K562 (cell line): ENCODE measurements around the gene DTNBP1. TPM values are rescaled to one million over a fixed set of nuclear protein-coding genes. Genes with fewer than 3 reads are reported as not detected.
A peak's percentile ranks its signal among the peaks of the same experiment; 100 is the strongest.

ENCODE experiments used
- ADNP ChIP-seq: fragments of 200-800 bp; sonication (Bioruptor generic); IDR thresholded peaks from 2 replicates; pipeline ENCODE4 v1.6.1; 2016; ENCODE audit warnings: missing genetic modification characterization, missing compliant biosample characterization
- ARNT ChIP-seq, 2 experiments: fragments of 450-650 bp; IDR thresholded peaks; 2 replicates each; pipeline ENCODE4 v1.6.1; 2016; ENCODE audit warnings: mild to moderate bottlenecking in 1 of 2
- CBX5 ChIP-seq: IDR thresholded peaks from 2 replicates; pipeline ENCODE4 v1.6.1; 2014; ENCODE audit warnings: low read depth, borderline replicate concordance
- EWSR1 ChIP-seq: fragments of 450-650 bp; IDR thresholded peaks from 2 replicates; pipeline ENCODE4 v1.6.1; 2018; ENCODE audit warnings: borderline replicate concordance, mild to moderate bottlenecking, low read depth, moderate library complexity; ENCODE audit not compliant: partially characterized antibody
- FOXA3 ChIP-seq, 2 experiments: fragments of 450-650 bp in 1 of 2; sonication (generic) in 1 of 2; formaldehyde crosslinking; IDR thresholded peaks in 1 of 2; conservative IDR thresholded peaks in 1 of 2; 2 replicates each; pipeline versions ENCODE4 v1.4.0 to v1.8.0; 2020 to 2022; ENCODE audit warnings: mild to moderate bottlenecking in 2 of 2, missing genetic modification reagents in 1 of 2
- HCFC1 ChIP-seq: IDR thresholded peaks from 2 replicates; pipeline ENCODE4 v1.6.1; 2012; ENCODE audit warnings: low read depth, low read length, improper control_type of control experiment
- HDAC3 ChIP-seq: fragments of 450-650 bp; IDR thresholded peaks from 2 replicates; pipeline ENCODE4 v1.6.1; 2018; ENCODE audit warnings: borderline replicate concordance, mild to moderate bottlenecking, moderate library complexity; ENCODE audit not compliant: partially characterized antibody
- HSF4 ChIP-seq: fragments of 250-450 bp; sonication (Bioruptor Pico); IDR thresholded peaks from 2 replicates; pipeline ENCODE4 v2.1.2; 2022; ENCODE audit warnings: mild to moderate bottlenecking, moderate library complexity, borderline replicate concordance
- MAFF ChIP-seq: IDR thresholded peaks from 2 replicates; pipeline ENCODE4 v1.6.1; 2012; ENCODE audit warnings: low read length, improper control_type of control experiment
- MAFG ChIP-seq: fragments of 450-650 bp; conservative IDR thresholded peaks from 2 replicates; pipeline ENCODE4 v1.6.1; 2016; ENCODE audit warnings: missing genetic modification characterization, missing compliant biosample characterization
- MTA1 ChIP-seq: fragments of 450-650 bp; IDR thresholded peaks from 2 replicates; pipeline ENCODE4 v1.6.1; 2017; ENCODE audit warnings: borderline replicate concordance
- NCOR1 ChIP-seq: fragments of 450-650 bp; IDR thresholded peaks from 2 replicates; pipeline ENCODE4 v1.6.1; 2016; ENCODE audit warnings: mild to moderate bottlenecking, moderate library complexity
- NR2C1 ChIP-seq, 2 experiments: fragments of 450-650 bp; IDR thresholded peaks; 2 replicates each; pipeline ENCODE4 v1.6.1; 2017; ENCODE audit warnings: mild to moderate bottlenecking in 2 of 2, antibody characterized with exemption in 1 of 2, inconsistent platforms in 1 of 2, missing compliant biosample characterization in 1 of 2, missing genetic modification characterization in 1 of 2
- POLR2AphosphoS2 ChIP-seq: IDR thresholded peaks from 2 replicates; pipeline ENCODE4 v1.6.1; 2012; ENCODE audit warnings: low read length, improper control_type of control experiment
- PTRF ChIP-seq: fragments of 450-650 bp; IDR thresholded peaks from 2 replicates; pipeline ENCODE4 v1.6.1; 2016; ENCODE audit warnings: mild to moderate bottlenecking, missing genetic modification characterization, missing compliant biosample characterization
- PURB ChIP-seq: sonication (generic); formaldehyde crosslinking; IDR thresholded peaks from 2 replicates; pipeline ENCODE4 v1.9.0; 2021; ENCODE audit warnings: low read depth, mild to moderate bottlenecking, missing genetic modification reagents
- SOX6 ChIP-seq: fragments of 450-650 bp; IDR thresholded peaks from 2 replicates; pipeline ENCODE4 v1.6.1; 2014; ENCODE audit warnings: mild to moderate bottlenecking
- STAT5A ChIP-seq: IDR thresholded peaks from 2 replicates; pipeline ENCODE4 v1.6.1; 2012; ENCODE audit warnings: low read length, inconsistent platforms, borderline replicate concordance
- ZFP36 ChIP-seq: fragments of 150-350 bp; IDR thresholded peaks from 2 replicates; pipeline ENCODE4 v1.6.1; 2018; ENCODE audit warnings: low read length, low read depth; ENCODE audit not compliant: partially characterized antibody
- ZNF212 ChIP-seq: fragments of 450-650 bp; formaldehyde crosslinking; IDR thresholded peaks from 2 replicates; pipeline ENCODE4 v1.4.0; 2020; ENCODE audit warnings: mild to moderate bottlenecking
- ZNF253 ChIP-seq: fragments of 250-450 bp; sonication (Bioruptor Pico); conservative IDR thresholded peaks from 2 replicates; pipeline ENCODE4 v1.6.1; 2021; ENCODE audit warnings: mild to moderate bottlenecking
- polyA plus RNA-seq, 8 experiments: library from polyadenylated mRNA; depleted of rRNA in 4 of 8; stranded (reverse) in 5 of 8; unstranded in 3 of 8; fragments of >200 nt; fragmentation: Nextera tagmentation in 2 of 8; fragmentation: Illumina TruSeq in 1 of 8; extraction: Ambion mirVana in 2 of 8; extraction: Trizol in 1 of 8; gene quantifications; 2 replicates each; pipeline versions ENCODE4 v1.2.1 to v1.2.3, GENCODE V29; 2011 to 2014; ENCODE audit warnings: inconsistent platforms in 1 of 8, missing spikeins in 1 of 8
- total RNA-seq, 7 experiments: library from RNA; depleted of rRNA in 6 of 7; stranded (reverse); fragments of >200 nt in 6 of 7; fragmentation: Illumina TruSeq in 2 of 7; extraction: Trizol in 2 of 7; gene quantifications; 2 replicates each; pipeline versions ENCODE4 v1.2.1 to v1.2.3, GENCODE V29; 2011 to 2021; ENCODE audit warnings: low replicate concordance in 1 of 7
- TF ChIP-seq, protein P1 (sequence below): fragments of 200-800 bp; sonication (Bioruptor generic); IDR thresholded peaks from 2 replicates; pipeline ENCODE4 v1.6.1; 2016; ENCODE audit warnings: missing genetic modification characterization, missing compliant biosample characterization
- TF ChIP-seq, protein P2 (sequence below): fragments of 250-450 bp; sonication (Bioruptor Pico); IDR thresholded peaks from 2 replicates; pipeline ENCODE4 v1.5.0; 2021

Gene DTNBP1
- total and polyA plus RNA-seq, 9 of the 15 experiments (the other 6 are each of a cell fraction or from before 2014, with no cell fraction given) = 16.7 to 54.5 (median 21.4) TPM

- TF ChIP-seq NCOR1 = peak; percentile 87
- no peak for TF ChIP-seq FOXA3 (CRISPR knock-in tag; conservative IDR thresholded peaks at IDR 0.05 in 1 of 2, IDR thresholded peaks at IDR 0.05 in 1 of 2)
- TF ChIP-seq ZNF212 = no peak
- TF ChIP-seq PTRF (tag) = no peak
- TF ChIP-seq ZNF253 (CRISPR knock-in tag) = no peak
- TF ChIP-seq SOX6 = peak; percentile 94
- TF ChIP-seq STAT5A = peak; percentile 77
- TF ChIP-seq ZFP36 = peak; percentile 23
- TF ChIP-seq ARNT (IDR thresholded peaks at IDR 0.05) = peak in 1 of 2 experiments; percentile 80; a peak in 2 of 4 replicates
- no peak for TF ChIP-seq POLR2AphosphoS2
- no peak for TF ChIP-seq NR2C1 (IDR thresholded peaks at IDR 0.05)
- TF ChIP-seq NR2C1 (tag; IDR thresholded peaks at IDR 0.05) = no peak
- TF ChIP-seq HDAC3 = peak; percentile 84
- no peak for TF ChIP-seq HSF4
- TF ChIP-seq CBX5 = no peak
- TF ChIP-seq MAFF = peak; percentile 65
- peak; percentile 78; the same call in 1 of the 2 replicates for TF ChIP-seq MTA1
- peak; percentile 83 for TF ChIP-seq MAFG (tag)
- no peak for TF ChIP-seq HCFC1
- no peak for TF ChIP-seq PURB (CRISPR knock-in tag)
- peak; percentile 62; the same call in 1 of the 2 replicates for TF ChIP-seq ADNP (tag)
- TF ChIP-seq, protein P1, sequence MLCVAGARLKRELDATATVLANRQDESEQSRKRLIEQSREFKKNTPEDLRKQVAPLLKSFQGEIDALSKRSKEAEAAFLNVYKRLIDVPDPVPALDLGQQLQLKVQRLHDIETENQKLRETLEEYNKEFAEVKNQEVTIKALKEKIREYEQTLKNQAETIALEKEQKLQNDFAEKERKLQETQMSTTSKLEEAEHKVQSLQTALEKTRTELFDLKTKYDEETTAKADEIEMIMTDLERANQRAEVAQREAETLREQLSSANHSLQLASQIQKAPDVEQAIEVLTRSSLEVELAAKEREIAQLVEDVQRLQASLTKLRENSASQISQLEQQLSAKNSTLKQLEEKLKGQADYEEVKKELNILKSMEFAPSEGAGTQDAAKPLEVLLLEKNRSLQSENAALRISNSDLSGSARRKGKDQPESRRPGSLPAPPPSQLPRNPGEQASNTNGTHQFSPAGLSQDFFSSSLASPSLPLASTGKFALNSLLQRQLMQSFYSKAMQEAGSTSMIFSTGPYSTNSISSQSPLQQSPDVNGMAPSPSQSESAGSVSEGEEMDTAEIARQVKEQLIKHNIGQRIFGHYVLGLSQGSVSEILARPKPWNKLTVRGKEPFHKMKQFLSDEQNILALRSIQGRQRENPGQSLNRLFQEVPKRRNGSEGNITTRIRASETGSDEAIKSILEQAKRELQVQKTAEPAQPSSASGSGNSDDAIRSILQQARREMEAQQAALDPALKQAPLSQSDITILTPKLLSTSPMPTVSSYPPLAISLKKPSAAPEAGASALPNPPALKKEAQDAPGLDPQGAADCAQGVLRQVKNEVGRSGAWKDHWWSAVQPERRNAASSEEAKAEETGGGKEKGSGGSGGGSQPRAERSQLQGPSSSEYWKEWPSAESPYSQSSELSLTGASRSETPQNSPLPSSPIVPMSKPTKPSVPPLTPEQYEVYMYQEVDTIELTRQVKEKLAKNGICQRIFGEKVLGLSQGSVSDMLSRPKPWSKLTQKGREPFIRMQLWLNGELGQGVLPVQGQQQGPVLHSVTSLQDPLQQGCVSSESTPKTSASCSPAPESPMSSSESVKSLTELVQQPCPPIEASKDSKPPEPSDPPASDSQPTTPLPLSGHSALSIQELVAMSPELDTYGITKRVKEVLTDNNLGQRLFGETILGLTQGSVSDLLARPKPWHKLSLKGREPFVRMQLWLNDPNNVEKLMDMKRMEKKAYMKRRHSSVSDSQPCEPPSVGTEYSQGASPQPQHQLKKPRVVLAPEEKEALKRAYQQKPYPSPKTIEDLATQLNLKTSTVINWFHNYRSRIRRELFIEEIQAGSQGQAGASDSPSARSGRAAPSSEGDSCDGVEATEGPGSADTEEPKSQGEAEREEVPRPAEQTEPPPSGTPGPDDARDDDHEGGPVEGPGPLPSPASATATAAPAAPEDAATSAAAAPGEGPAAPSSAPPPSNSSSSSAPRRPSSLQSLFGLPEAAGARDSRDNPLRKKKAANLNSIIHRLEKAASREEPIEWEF = no peak; the same call in 1 of the 2 replicates
- TF ChIP-seq EWSR1 = no peak
- TF ChIP-seq, protein P2, sequence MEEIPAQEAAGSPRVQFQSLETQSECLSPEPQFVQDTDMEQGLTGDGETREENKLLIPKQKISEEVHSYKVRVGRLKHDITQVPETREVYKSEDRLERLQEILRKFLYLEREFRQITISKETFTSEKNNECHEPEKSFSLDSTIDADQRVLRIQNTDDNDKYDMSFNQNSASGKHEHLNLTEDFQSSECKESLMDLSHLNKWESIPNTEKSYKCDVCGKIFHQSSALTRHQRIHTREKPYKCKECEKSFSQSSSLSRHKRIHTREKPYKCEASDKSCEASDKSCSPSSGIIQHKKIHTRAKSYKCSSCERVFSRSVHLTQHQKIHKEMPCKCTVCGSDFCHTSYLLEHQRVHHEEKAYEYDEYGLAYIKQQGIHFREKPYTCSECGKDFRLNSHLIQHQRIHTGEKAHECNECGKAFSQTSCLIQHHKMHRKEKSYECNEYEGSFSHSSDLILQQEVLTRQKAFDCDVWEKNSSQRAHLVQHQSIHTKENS (CRISPR knock-in tag) = no peak
Observed at GRCh38 chr6:15481390-15482291, 181.2 kb downstream of the DTNBP1 start (continued).
